GM21717 (cell line): ENCODE measurements around the gene ARFGEF3.

Source experiments
- ATAC-seq: cut with Tn5 transposase; IDR thresholded peaks from one replicate; pipeline ENCODE4 v1.9.1; 2021; ENCODE audit warnings: mild to moderate bottlenecking, moderate library complexity; ENCODE audit not compliant: unreplicated experiment

ARFGEF3 gene

DNA sequence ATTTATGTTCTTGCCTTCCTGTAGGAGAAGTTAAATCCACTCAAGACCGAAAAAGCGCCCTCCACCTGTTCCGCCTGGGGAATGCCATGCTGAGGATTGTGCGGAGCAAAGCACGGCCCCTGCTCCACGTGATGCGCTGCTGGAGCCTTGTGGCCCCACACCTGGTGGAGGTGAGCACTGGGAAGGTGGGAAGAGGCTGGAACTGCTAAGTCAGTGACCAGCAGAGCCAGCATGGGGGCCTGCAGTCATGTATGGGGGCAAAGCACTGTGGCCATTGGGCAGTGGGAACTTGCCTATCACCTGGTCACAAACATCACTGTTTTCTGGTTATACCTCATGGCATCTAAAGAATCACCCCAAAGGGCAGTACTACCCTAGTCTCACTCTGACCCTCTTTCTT is 135.0 kb downstream of the ARFGEF3 start:
- no peak for ATAC-seq

DNA sequence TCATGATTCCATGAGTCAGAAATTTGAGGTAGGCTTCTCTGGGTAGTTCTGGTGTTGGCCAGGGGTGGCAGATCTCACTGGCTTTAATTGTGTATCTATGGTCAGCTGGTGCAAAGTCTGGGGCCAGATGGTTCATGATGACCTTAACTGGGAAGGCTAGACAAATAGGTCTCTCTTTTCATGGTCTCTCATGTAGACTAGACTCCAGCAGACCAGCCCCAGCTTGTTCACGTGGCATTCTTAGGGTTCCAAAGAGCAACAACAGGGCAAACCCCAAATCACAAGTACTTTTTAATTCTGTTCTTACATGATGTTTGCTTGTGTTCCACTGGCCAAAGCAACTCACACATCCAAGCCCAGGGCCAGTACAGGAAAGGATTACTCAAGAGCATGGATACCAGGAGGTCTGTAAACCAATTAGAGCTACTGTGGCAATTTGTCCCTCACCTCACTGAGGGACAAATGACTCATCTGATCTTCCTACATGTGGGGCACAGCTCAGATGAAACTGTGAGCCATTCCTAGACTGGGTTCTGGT is 136.1 kb downstream of the ARFGEF3 start:
- ATAC-seq = no peak

DNA sequence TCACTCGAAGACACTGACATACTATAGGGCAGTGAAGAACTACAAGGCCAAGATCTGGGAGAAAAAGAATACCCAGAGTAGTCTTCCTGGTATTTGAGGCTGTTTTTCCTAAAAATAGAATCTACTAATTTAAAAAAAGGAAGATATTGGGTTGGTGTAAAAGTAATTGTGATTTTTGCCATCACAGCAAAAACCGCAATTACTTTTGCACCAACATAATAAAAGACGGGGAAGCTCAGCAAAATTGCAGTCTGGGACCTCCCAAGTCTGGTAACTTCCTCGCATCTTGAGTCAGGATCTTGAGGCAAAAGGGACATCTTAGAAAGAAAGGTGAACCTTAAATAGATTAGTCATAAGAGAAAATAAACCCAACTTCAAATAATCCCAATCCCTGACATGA is 138.7 kb downstream of the ARFGEF3 start:
- no peak for ATAC-seq

DNA sequence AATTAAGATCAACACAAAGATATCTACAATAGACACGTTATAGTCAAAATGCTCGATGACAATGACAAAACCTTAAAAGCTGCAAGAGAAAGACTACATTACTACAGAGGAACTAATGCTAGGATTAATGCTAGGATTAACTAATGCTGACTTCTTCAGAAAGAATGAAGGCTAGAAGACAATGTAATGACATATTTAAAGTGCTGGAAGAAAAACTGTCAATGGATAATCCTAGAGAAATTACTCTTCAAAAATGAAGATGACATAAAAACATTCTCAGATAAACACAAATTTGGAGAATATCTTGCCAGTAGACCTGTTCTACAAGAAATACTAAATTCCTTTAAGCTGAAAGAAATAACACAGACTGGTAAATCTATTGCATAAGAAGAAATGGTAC is 140.8 kb downstream of the ARFGEF3 start:
- ATAC-seq = no peak

DNA sequence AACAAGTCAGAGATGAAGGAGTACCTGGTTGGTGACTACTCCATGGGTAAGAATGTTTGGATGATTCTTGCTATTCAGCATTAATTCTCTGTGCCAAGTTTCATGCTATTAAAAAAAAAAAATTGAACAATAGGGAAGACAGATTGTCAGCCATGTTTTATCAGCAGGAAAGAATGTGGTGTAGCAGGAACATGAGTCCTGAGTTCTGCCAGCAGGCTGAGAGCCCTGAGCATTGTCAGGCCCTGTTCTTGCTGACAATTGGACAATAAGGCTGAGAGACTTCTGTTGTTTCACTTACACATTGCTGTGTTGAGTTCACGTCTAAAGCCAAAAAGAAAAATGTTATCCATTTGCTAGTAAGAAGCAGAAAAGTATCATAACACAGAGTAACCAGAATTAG is 145.6 kb downstream of the ARFGEF3 start:
- no peak for ATAC-seq

DNA sequence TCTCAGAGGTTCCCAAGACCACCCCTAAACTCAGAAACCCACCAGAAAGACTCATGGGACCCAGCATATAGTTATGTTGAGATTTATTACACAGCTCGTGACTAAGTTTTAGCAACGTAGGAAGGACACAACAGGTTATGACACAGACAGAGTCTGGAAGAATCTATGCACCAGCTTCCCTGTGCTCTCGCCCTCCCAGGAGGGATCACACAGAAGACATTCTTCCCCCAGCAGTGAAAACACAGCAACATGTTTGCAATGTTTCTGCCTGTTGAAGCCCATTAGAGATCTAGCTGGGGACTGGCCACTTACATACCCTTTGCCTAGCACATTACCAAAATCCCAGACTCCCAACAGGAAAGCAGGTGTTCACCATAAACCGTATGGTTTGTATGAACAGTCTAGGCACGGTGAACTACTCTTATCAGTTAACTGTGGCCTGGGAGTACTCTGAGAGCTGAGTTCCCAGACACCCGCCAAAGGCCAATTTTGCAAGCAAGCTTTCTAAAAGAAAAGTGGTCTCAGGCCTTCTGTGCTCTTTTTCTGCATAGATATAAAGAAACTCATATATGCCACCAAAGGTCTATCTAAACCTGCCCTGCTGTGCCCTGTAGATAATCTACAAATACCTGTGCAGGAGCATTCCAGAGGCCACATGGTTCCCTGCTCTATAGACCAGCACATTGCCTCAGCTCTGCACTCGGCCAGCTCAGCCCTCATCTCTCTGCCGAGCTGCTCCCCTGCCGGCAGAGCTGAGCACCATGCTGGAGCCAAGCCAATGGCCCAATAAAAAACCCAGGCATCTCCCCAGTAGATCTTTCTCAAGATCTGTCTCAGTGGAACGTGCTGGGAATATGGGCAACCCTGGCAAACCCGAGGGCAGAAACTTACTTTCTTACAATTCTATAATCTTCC is 146.3 kb downstream of the ARFGEF3 start:
- no peak for ATAC-seq

DNA sequence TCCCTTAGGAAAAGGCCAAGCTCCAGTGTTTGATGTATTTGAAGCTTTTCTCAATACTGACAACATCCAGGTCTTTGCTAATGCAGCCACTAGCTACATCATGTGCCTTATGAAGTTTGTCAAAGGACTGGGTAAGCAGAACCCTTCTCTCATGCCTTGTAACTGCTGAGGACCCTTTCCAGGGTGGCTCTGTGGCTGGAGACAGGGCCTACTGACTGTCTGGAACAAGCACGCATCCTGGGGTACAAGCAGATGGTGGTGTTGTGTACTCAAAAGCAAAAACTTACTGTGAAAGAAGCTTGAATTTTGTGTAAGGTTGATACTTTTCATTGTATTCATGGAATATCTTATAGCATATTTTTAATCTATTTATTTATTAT is 147.0 kb downstream of the ARFGEF3 start:
- ATAC-seq = no peak

DNA sequence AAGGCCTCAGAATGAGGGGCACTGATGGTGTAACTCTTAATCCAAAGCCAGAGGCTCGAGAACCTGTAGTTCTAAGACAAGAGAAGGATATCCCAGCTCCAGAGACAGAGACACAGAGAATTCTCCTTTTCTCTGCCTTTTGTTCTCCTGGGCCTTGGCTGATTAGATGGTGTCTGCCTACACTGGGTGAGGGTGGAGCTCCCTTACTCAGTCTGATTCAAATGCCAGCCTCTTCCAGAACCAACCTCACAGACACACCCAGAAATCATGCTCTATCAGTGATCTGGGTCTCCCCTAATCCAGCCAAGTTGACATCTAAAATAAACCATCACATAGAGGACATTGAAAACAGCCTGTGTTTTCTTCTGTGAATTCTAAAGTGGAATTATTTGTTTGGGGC is 148.0 kb downstream of the ARFGEF3 start:
- ATAC-seq = no peak

DNA sequence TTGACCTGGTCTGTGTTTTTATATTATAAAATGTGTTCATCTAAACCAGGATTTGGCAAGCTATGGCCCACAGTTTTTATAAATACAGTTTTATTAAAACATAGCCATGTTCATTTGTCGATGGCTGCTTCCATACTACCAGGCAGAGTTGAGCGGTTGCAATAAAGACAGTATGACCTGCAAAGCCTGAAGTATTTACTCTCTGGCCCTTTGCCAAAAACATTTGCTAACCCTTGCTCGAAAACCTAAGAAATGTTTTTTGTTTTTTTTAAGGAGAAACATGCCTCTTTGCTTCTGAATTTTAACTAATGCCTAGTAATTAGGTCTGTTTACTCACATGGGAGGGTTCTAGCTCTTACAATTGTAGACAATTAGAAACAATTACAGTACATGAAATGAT is 148.6 kb downstream of the ARFGEF3 start:
- ATAC-seq = no peak

DNA sequence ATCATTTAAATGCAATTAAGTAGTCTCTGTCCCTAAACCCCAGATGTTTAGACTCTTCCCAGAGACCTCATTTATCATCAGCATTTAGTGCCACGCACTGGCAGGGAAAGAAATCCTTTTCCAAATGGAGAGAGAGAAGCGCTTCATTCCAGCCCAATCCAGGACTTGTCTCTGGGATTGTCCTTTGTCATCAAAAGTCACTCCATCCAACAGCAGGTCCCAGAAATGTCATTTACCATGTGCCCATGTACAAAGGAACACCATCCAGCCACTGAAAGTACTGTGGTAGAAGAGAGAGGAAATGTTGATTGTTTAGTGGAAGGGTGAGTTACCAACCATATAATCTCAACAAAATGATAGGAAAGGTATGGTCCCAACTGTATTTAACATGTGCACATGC is 149.1 kb downstream of the ARFGEF3 start:
- no peak for ATAC-seq

DNA sequence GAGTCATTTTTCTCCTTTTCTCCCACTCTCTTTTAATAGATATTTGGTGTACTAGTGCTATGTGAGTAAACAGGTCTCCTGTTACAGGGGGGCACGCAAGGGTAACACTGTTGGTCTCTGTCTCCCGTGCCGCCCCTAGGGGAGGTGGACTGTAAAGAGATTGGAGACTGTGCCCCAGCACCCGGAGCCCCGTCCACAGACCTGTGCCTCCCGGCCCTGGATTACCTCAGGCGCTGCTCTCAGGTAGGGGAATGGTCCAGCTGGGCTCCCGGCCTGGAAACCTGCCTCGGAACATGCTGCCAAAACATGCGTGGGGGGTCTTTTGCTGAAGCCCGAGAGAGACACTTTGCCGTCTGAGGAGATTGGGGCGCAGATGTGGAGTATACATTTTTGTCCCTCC is 149.5 kb downstream of the ARFGEF3 start:
- no peak for ATAC-seq

DNA sequence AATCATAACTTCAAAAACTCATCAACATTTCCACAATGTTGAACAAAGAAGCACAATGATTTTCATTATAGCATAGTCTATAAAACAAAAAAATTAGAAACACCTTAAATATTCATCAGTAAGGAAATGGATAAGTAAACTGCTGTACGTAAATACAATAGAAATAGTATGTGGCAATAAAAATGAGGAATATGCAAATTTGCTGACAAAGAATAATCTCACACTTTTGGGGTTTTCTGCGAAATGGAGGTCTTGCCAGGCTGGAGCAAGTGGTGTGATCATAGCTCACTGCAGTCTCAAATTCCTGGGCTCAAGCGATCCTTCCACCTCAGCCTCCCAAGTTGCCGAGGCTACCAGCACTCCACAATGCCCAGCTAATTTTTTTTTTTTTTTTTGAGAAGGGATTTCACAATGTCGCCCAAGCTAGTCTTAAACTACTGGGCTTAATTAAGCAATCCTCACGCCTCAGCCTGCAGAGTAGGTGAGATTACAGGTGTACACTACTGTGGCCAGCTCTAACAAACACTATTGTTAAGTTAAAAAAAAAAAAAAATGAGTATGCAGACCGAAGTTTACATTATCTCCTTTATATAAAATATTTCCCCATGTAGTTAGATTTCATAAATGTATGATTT is 157.1 kb downstream of the ARFGEF3 start:
- ATAC-seq = no peak

DNA sequence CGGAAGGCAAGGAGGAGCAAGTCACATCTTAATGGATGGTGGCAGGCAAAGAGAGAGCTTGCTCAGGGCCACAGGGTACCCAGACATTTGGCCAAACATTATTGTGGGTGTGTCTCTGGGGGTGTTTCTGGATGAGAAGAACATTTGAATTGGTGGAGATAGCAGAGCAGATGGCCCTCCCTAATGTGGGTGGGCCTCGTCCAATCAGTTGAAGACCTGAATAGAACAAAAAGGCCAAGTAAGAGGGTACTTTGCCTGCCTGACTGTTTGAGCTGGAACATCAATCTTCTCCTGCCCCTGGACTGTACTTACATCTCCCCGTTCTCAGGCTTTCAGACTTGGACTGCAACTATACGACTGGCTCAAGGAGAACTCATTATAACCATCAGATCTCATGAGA is 160.2 kb downstream of the ARFGEF3 start:
- ATAC-seq = no peak

DNA sequence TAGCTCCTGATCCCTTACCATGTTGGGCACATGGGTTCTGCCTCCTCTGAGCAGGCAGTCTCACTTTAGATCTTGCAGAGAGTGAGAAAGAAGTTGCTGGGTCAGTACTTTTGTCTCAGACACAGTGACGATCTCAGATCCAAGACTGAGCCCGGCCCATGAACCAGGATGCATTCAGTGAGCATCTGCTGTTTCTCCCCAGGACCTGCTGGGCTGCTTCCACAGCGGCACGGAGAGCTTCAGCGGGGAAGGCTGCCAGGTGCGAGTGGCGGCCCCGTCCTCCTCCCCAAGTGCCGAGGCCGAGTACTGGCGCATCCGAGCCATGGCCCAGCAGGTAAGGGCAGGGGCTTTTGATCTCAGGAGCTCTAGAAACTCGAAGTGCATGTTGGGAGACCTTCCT is 162.1 kb downstream of the ARFGEF3 start:
- ATAC-seq = no peak

DNA sequence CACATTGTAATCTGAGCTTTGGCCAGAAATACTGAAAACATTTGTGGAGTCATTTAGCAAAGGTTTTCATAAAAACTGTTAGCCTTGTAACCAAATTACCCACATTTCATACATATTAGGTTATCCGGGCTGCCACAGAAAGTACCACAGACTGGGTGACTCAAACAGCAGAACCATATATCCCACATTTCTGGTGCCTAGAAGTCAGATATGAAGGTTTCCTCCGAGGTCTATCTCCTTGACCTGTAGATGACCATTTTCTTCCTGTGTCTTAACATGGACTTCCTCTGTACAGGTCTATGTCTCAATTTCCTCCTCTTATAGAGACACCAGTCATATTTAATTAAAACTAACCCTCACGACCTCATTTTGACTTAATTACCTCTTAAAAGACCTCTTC is 166.5 kb downstream of the ARFGEF3 start:
- no peak for ATAC-seq

DNA sequence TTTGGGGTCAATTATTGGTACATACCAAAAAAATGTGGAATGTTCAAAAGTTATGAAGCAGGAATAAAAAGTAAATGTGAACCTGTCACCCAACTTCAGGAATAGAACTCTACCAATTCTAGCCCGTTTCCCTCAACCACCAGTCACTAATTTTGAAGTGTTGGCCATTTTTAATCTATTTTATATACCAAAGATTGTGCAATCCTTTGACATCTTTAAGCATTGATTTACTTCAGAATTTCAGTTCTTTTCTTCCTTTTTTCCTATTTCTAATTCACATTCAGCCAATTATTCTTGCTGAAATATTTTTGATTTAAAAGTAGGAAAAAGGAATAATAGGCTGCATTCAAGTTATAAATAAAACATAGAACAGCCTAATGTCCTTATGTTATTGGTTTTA is 169.0 kb downstream of the ARFGEF3 start:
- ATAC-seq = no peak

DNA sequence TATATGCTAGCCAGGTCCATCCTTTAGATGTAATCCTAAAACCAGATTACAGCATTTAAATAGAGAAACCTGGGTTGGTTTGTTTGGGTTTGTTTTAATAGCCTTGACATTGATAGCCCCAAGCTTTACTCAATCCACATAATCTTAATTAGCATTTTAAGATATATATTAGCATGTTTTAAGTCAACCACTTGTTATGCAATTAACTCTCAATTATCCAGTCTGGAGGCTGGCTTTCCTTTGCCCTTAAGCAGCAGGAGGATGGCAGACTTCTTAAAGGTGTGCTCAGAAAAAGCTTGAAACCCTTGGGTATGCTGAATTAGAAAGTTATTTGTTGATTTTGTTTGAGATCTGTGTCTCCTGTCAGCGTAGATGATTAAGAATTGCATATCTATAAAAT is 169.7 kb downstream of the ARFGEF3 start:
- no peak for ATAC-seq

DNA sequence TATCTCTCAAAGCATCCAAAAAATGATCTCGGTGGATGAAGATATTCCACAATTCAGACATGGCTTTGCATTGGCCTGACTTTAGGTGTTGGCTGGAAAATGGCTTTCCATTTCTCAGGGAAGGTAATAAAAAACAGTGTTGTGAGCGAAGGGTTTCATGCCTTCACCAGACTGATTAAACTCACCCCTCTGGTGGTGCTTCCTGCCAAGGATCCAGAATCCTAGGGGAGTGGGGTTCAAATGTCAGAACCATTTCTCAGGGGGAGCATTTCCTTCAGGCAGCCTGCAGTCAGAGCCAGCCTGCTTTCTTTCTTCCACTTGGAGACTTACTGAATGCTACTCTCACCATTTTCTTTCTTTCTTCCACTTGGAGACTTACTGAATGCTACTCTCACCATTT is 170.2 kb downstream of the ARFGEF3 start:
- ATAC-seq = no peak

DNA sequence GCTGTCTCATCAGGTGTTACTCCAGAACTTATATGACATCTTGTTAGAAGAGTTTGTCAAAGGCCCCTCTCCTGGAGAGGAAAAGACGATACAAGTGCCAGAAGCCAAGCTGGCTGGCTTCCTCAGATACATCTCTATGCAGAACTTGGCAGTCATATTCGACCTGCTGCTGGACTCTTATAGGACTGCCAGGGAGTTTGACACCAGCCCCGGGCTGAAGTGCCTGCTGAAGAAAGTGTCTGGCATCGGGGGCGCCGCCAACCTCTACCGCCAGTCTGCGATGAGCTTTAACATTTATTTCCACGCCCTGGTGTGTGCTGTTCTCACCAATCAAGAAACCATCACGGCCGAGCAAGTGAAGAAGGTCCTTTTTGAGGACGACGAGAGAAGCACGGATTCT is 172.3 kb downstream of the ARFGEF3 start:
- no peak for ATAC-seq

DNA sequence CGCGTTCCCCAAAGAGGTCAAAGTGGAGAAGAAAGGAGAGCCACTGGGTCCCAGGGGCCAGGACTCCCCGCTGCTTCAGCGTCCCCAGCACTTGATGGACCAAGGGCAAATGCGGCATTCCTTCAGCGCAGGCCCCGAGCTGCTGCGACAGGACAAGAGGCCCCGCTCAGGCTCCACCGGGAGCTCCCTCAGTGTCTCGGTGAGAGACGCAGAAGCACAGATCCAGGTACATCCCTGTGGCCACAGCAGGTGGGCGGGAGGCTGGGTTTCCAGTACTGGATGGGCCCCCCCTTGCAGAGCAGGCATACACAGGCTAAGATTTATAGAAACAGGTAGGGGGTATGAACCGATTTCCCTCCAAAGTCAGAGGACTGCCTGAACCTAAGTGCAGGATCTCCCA is 173.2 kb downstream of the ARFGEF3 start:
- ATAC-seq = no peak

DNA sequence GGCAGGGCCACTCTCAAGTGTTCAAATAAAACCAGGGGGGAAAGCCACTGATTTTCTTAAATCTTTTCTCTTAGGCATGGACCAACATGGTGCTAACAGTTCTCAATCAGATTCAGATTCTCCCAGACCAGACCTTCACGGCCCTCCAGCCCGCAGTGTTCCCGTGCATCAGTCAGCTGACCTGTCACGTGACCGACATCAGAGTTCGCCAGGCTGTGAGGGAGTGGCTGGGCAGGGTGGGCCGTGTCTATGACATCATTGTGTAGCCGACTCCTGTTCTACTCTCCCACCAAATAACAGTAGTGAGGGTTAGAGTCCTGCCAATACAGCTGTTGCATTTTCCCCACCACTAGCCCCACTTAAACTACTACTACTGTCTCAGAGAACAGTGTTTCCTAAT is 174.5 kb downstream of the ARFGEF3 start:
- ATAC-seq = no peak

DNA sequence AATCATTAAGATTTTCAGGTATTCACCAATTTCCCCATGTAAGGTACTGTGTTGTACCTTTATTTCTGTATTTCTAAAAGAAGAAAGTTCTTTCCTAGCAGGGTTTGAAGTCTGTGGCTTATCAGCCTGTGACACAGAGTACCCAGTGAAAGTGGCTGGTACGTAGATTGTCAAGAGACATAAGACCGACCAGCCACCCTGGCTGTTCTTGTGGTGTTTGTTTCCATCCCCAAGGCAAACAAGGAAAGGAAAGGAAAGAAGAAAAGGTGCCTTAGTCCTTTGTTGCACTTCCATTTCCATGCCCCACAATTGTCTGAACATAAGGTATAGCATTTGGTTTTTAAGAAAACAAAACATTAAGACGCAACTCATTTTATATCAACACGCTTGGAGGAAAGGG is 175.3 kb downstream of the ARFGEF3 start:
- ATAC-seq = no peak
